HCT116 (cell line): ENCODE data around the gene ETS1. TPM values are rescaled to one million over a fixed set of nuclear protein-coding genes. Genes with fewer than 3 reads are reported as not detected.

Source experiments
- ATAC-seq: fragments of 200-7000 bp; cut with Tn5 transposase; 2 replicates; pipeline ENCODE4 v1.9.1; 2020; ENCODE audit warnings: mild to moderate bottlenecking, moderate library complexity
- BruUV-seq: library from RNA; stranded (reverse); fragments of 400-500 nt; replicated peaks from 2 replicates; lab custom pipeline; 2021; lab: Mats Ljungman, UMichigan
- CTCF ChIA-PET: fragments of 300-600 bp; sonication (Branson Sonifier 250); formaldehyde crosslinking; loops from one replicate; lab custom pipeline; 2021; ENCODE audit warnings: antibody characterized with exemption; lab: Charles Lee
- POLR2A ChIA-PET: fragments of 300-600, 350-600 bp; sonication (Branson Sonifier 250); formaldehyde crosslinking; loops from one replicate; lab custom pipeline; 2021; ENCODE audit warnings: antibody characterized with exemption; lab: Charles Lee
- RAD21 ChIA-PET, 2 experiments: fragments of 300-600 bp; sonication (Branson Sonifier 250); formaldehyde crosslinking; loops; one replicate each; lab custom pipeline; 2023; ENCODE audit warnings: low total read pairs in 2 of 2; ENCODE audit not compliant: uncharacterized antibody in 2 of 2, unreplicated experiment in 2 of 2, low non-redundant PET in 1 of 2; lab: Charles Lee
- DNase-seq: peaks from one replicate; pipeline ENCODE4 v3.0.0-alpha.2; 2010; ENCODE audit warnings: low read depth, low spot score
- H2AFZ ChIP-seq: fragments of 200-600 bp; shearing (Covaris generic), sonication (generic); 2 replicates; pipeline ENCODE4 v1.6.1; 2017; ENCODE audit warnings: low read depth, mixed run types, mixed read lengths, antibody characterized with exemption, low read length; ENCODE audit not compliant: poor library complexity, severe bottlenecking
- H3K27ac ChIP-seq: 2 replicates; pipeline ENCODE4 v1.5.1; 2012; ENCODE audit warnings: low read depth, low read length
- H3K27me3 ChIP-seq: fragments of 200-600 bp; sonication (generic); 2 replicates; pipeline ENCODE4 v1.6.1; 2016; ENCODE audit warnings: mixed run types, low read length, mixed read lengths; ENCODE audit not compliant: insufficient read depth
- H3K36me3 ChIP-seq, 2 experiments: fragments of 200-500 bp in 1 of 2; fragments of 200-600 bp in 1 of 2; sonication (Bioruptor generic) in 1 of 2; sonication (generic) in 1 of 2; 2 replicates each; pipeline versions ENCODE4 v1.5.1 to v1.6.1; 2014 to 2016; ENCODE audit warnings: low read length in 2 of 2, inconsistent platforms in 1 of 2, mixed read lengths in 1 of 2, mixed run types in 1 of 2; ENCODE audit not compliant: insufficient read depth in 2 of 2, control insufficient read depth in 1 of 2
- H3K4me1 ChIP-seq, 2 experiments: fragments of 200-600 bp in 1 of 2; sonication (generic) in 1 of 2; 2 replicates each; pipeline versions ENCODE4 v1.5.1 to v1.6.1; 2012 to 2017; ENCODE audit warnings: low read length in 2 of 2, inconsistent platforms in 1 of 2, mild to moderate bottlenecking in 1 of 2, mixed read lengths in 1 of 2, mixed run types in 1 of 2, moderate library complexity in 1 of 2; ENCODE audit not compliant: insufficient read depth in 2 of 2, control insufficient read depth in 1 of 2
- H3K4me2 ChIP-seq: fragments of 200-600 bp; sonication (generic); 2 replicates; pipeline ENCODE4 v1.6.1; 2017; ENCODE audit warnings: mixed run types, low read length, mixed read lengths
- H3K4me3 ChIP-seq, 2 experiments: fragments of 200-600 bp in 1 of 2; sonication (generic) in 1 of 2; replicated peaks in 1 of 2; 2 replicates each; pipeline ENCODE4 v1.5.1; 2011 to 2016; ENCODE audit warnings: low read length in 2 of 2, control low read depth in 1 of 2, low read depth in 1 of 2, mild to moderate bottlenecking in 1 of 2, mixed read lengths in 1 of 2, mixed run types in 1 of 2
- H3K79me2 ChIP-seq: fragments of 200-600 bp; sonication (generic); 2 replicates; pipeline ENCODE4 v1.6.1; 2017; ENCODE audit warnings: mild to moderate bottlenecking, mixed run types, low read length, moderate library complexity, mixed read lengths; ENCODE audit not compliant: insufficient read depth
- H3K9ac ChIP-seq: fragments of 200-600 bp; sonication (generic); 2 replicates; pipeline ENCODE4 v1.6.1; 2016; ENCODE audit warnings: low read length, mixed read lengths
- H3K9me2 ChIP-seq: fragments of 200-600 bp; sonication (generic), shearing (Covaris generic); 2 replicates; pipeline ENCODE4 v1.6.1; 2017; ENCODE audit warnings: mixed run types, mild to moderate bottlenecking, moderate library complexity; ENCODE audit not compliant: insufficient read depth
- H3K9me3 ChIP-seq, 2 experiments: fragments of 200-500 bp in 1 of 2; fragments of 200-600 bp in 1 of 2; sonication (Bioruptor generic) in 1 of 2; sonication (generic) in 1 of 2; 2 replicates each; pipeline ENCODE4 v1.6.1; 2014 to 2017; ENCODE audit warnings: low read length in 2 of 2, mixed read lengths in 2 of 2, inconsistent platforms in 1 of 2, low read depth in 1 of 2, mild to moderate bottlenecking in 1 of 2, mixed run types in 1 of 2, moderate library complexity in 1 of 2; ENCODE audit not compliant: control insufficient read depth in 1 of 2, insufficient read depth in 1 of 2
- H4K20me1 ChIP-seq: fragments of 200-600 bp; sonication (generic), shearing (Covaris generic); 2 replicates; pipeline ENCODE4 v1.6.1; 2017; ENCODE audit warnings: mixed run types, mild to moderate bottlenecking, moderate library complexity; ENCODE audit not compliant: insufficient read depth
- CTCF ChIP-seq, 3 experiments: fragments of 200-600 bp in 1 of 3; sonication (generic) in 1 of 3; IDR thresholded peaks in 2 of 3; conservative IDR thresholded peaks in 1 of 3; 2 replicates each; pipeline ENCODE4 v1.5.1; 2012 to 2017; ENCODE audit warnings: low read depth in 2 of 3, low read length in 2 of 3, antibody characterized with exemption in 1 of 3, borderline replicate concordance in 1 of 3, control low read depth in 1 of 3, mild to moderate bottlenecking in 1 of 3, mixed read lengths in 1 of 3, mixed run types in 1 of 3, moderate library complexity in 1 of 3; ENCODE audit not compliant: insufficient read depth in 1 of 3
- EGR1 ChIP-seq: IDR thresholded peaks from 2 replicates; pipeline ENCODE4 v1.6.1; 2012; ENCODE audit warnings: low read depth
- ELF1 ChIP-seq: IDR thresholded peaks from 2 replicates; pipeline ENCODE4 v1.6.1; 2012; ENCODE audit warnings: low read depth, borderline replicate concordance
- EZH2 ChIP-seq: fragments of 200-600 bp; sonication (generic); IDR thresholded peaks from 2 replicates; pipeline ENCODE4 v1.6.1; 2017; ENCODE audit warnings: antibody characterized with exemption, mixed run types
- JUND ChIP-seq: IDR thresholded peaks from 2 replicates; pipeline ENCODE4 v1.6.1; 2012
- POLR2A ChIP-seq: IDR thresholded peaks from 2 replicates; pipeline ENCODE4 v1.7.0; 2011; ENCODE audit warnings: borderline replicate concordance; ENCODE audit not compliant: insufficient read depth, insufficient read length; ENCODE audit errors: extremely low read depth
- SIN3A ChIP-seq: IDR thresholded peaks from 2 replicates; pipeline ENCODE4 v1.6.1; 2012; ENCODE audit warnings: low read depth
- TCF7L2 ChIP-seq: IDR thresholded peaks from 2 replicates; pipeline ENCODE4 v1.7.0; 2011; ENCODE audit warnings: borderline replicate concordance, inconsistent platforms; ENCODE audit not compliant: insufficient read depth, insufficient read length; ENCODE audit errors: extremely low read depth
- YY1 ChIP-seq: IDR thresholded peaks from 2 replicates; pipeline ENCODE4 v1.6.1; 2011; ENCODE audit warnings: low read length, low read depth, moderate library complexity, mild to moderate bottlenecking; ENCODE audit not compliant: insufficient replicate concordance; ENCODE audit errors: extremely low read depth
- ZFX ChIP-seq: fragments of 450-650 bp; IDR thresholded peaks from 2 replicates; pipeline ENCODE4 v1.6.1; 2017
- ZNF274 ChIP-seq: fragments of 200-500 bp; sonication (Bioruptor generic); IDR thresholded peaks from 2 replicates; pipeline ENCODE4 v1.6.1; 2014; ENCODE audit warnings: mild to moderate bottlenecking, low read depth, low read length, inconsistent platforms
- intact Hi-C: fragments of 100-400 bp; cut with micrococcal nuclease; formaldehyde crosslinking; loops from 2 replicates; pipeline ENCODE4 v1.10.0; 2022
- total RNA-seq: library from RNA; stranded (reverse); gene quantifications from one replicate; pipeline ENCODE4 v1.2.1, GENCODE V29; 2021; ENCODE audit not compliant: unreplicated experiment
- TF ChIP-seq, protein P1 (sequence below): IDR thresholded peaks from 2 replicates; pipeline ENCODE4 v1.6.1; 2012
- TF ChIP-seq, protein P2 (sequence below): IDR thresholded peaks from 2 replicates; pipeline ENCODE4 v1.6.1; 2011; ENCODE audit warnings: mild to moderate bottlenecking, low read length, moderate library complexity; ENCODE audit not compliant: insufficient replicate concordance; ENCODE audit errors: extremely low read depth

ETS1 gene
- total RNA-seq, 1 experiment from 2014 or later: 9.2 TPM

DNA sequence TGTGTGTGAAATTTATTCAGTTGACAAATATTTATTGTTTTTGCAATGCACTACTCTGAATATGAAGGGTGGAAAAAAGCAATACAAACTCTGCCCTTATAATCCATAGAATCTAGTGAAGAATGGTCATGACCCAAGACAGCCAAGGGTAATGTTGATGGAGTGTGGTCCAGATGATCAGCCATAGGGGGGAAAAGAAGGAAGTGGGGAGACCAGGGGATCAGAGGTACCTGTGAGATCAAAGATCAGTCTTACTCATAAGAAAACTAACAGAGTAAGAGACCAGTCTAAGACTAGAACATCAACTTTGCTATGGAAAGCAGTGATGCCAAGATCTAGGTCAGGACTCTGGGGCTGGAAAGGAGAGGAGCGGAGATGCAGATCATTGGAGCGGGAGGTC lies 47.0 kb upstream of the ETS1 start:
- intact Hi-C loops: loop anchor here (5.0 kb wide), 1 partner anchor 602 kb away; no protein-coding TSS in a partner anchor
- no peak for DNase-seq
- H3K36me3 ChIP-seq: no peaks in the 10 kb centered on the region
- H4K20me1 ChIP-seq: no peaks in the 10 kb centered on the region
- no peaks in the 10 kb centered on the region for H3K79me2 ChIP-seq
- H3K9ac ChIP-seq: no peak overlapping the region
- H3K4me3 ChIP-seq: no peak overlapping the region
- no TSS peak for BruUV-seq
- no peak for ATAC-seq
- H3K4me1 ChIP-seq: no peaks in the 10 kb centered on the region
- no peak overlapping the region for H2AFZ ChIP-seq
- ChIA-PET RAD21 (no interaction called here), POLR2A (no interaction called here)
- no peak overlapping the region for H3K27ac ChIP-seq
- H3K9me2 ChIP-seq: no peaks in the 10 kb centered on the region
- TF ChIP-seq, protein P1, sequence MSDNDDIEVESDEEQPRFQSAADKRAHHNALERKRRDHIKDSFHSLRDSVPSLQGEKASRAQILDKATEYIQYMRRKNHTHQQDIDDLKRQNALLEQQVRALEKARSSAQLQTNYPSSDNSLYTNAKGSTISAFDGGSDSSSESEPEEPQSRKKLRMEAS: no peak
- TF ChIP-seq ZFX: no peak
- no peak for TF ChIP-seq EZH2
- no peak for TF ChIP-seq ZNF274
- no peak for TF ChIP-seq ELF1
- no peak for TF ChIP-seq TCF7L2
- TF ChIP-seq POLR2A: no peak
- TF ChIP-seq EGR1: no peak
- TF ChIP-seq SIN3A: no peak
- TF ChIP-seq JUND: no peak
- TF ChIP-seq, protein P2, sequence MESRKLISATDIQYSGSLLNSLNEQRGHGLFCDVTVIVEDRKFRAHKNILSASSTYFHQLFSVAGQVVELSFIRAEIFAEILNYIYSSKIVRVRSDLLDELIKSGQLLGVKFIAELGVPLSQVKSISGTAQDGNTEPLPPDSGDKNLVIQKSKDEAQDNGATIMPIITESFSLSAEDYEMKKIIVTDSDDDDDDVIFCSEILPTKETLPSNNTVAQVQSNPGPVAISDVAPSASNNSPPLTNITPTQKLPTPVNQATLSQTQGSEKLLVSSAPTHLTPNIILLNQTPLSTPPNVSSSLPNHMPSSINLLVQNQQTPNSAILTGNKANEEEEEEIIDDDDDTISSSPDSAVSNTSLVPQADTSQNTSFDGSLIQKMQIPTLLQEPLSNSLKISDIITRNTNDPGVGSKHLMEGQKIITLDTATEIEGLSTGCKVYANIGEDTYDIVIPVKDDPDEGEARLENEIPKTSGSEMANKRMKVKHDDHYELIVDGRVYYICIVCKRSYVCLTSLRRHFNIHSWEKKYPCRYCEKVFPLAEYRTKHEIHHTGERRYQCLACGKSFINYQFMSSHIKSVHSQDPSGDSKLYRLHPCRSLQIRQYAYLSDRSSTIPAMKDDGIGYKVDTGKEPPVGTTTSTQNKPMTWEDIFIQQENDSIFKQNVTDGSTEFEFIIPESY: no peak
- TF ChIP-seq YY1: no peak
- no peak for TF ChIP-seq CTCF (IDR thresholded peaks at IDR 0.05 in 2 of 3, conservative IDR thresholded peaks at IDR 0.05 in 1 of 3; ENCODE audit: borderline replicate concordance in 1 of 3, insufficient read depth in 1 of 3, low read depth in 2 of 3, low read length in 2 of 3)
- TF ChIP-seq, all 23 proteins: peak for 0
- CTCF ChIA-PET: interaction anchor here (1.2 to 7.1 kb wide), 2 partner anchors 344 to 462 kb away, joined by 3 to 80 read pairs; no protein-coding TSS in a partner anchor
- Histone ChIP-seq H3K4me2 (no peak overlapping the region), H3K9me3 (no peaks in the 10 kb centered on the region), H3K27me3 (peaks cover 15% of the 10 kb centered on the region; the same call in 1 of the 2 replicates)
